ENCODE measurements around the gene TRRAP. TPM values are rescaled to one million over a fixed set of nuclear protein-coding genes. Genes with fewer than 3 reads are reported as not detected.
"Not testable (repeated sequence)": the region's sequence is repeated elsewhere in the genome, so short reads cannot be mapped to it uniquely, and the experiment has no call there.

The TRRAP gene
- total RNA-seq, 2 donors from 2014 or later = 57.9 to 78.3 TPM

- H3K4me1 Mint-ChIP-seq (ENCODE audit: low read depth in 2 of 2) = no peaks in the 10 kb centered on the region
- H3K27me3 Mint-ChIP-seq = peaks cover 0 to 3% of the 10 kb centered on the region in 2 donors
- H3K4me3 Mint-ChIP-seq = peak overlapping the region; percentile 52
- DNase-seq (ENCODE audit: low spot score) (peak; percentile 40), ATAC-seq (no peak)
- no peaks in the 10 kb centered on the region for H3K9me3 Mint-ChIP-seq
- no peaks in the 10 kb centered on the region for H3K36me3 Mint-ChIP-seq
- no peak overlapping the region for H3K27ac Mint-ChIP-seq
Observed at GRCh38 chr7:98870807-98871491, 7.4 kb upstream of the TRRAP start.

- H3K27ac Mint-ChIP-seq = no peak overlapping the region
- no peaks in the 10 kb centered on the region for H3K36me3 Mint-ChIP-seq
- H3K9me3 Mint-ChIP-seq = no peaks in the 10 kb centered on the region
- no peak overlapping the region for H3K4me3 Mint-ChIP-seq
- peaks cover 0 to 3% of the 10 kb centered on the region in 2 donors for H3K27me3 Mint-ChIP-seq
- H3K4me1 Mint-ChIP-seq (ENCODE audit: low read depth in 2 of 2) = no peaks in the 10 kb centered on the region
- ATAC-seq = no peak
- peak; percentile 38 for DNase-seq (ENCODE audit: low spot score)
Observed at GRCh38 chr7:98872328-98872924, 5.9 kb upstream of the TRRAP start.

- H3K4me1 Mint-ChIP-seq (ENCODE audit: low read depth in 2 of 2); H3K27me3 Mint-ChIP-seq; ATAC-seq; H3K36me3 Mint-ChIP-seq; H3K9me3 Mint-ChIP-seq; H3K4me3 Mint-ChIP-seq; H3K27ac Mint-ChIP-seq: not testable (repeated sequence)
- DNase-seq (ENCODE audit: low spot score) = peak; percentile 28
Observed at GRCh38 chr7:98873610-98874009, 4.7 kb upstream of the TRRAP start.

DNA sequence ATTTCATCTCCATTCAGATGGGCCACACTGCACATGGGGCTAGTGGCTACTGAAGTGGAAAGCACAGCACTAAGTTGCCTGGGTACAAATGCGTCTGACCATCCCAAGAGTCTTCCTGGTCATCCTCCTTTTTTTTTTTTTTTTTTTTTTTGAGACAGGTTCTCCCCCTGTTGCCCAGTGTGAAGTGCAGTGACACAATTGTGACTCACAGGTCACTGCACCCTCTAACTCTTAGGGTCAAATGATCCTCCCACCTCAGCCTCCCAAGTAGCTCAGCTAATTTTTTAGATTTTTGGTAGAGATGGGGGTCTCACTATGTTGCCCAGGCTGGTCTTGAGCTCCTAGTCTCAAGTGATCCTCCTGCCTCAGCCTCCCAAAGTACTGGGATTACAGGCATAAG, 3.4 kb upstream of the TRRAP start:
- no peaks in the 10 kb centered on the region for H3K9me3 Mint-ChIP-seq

GRCh38 chr7:98875501-98875900, 2.8 kb upstream of the TRRAP start:
- H3K36me3 Mint-ChIP-seq = no peaks in the 10 kb centered on the region
- peaks cover 0 to 7% of the 10 kb centered on the region in 2 donors for H3K4me1 Mint-ChIP-seq (ENCODE audit: low read depth in 2 of 2)
- peak overlapping the region in 1 of 2 donors; percentile 53 for H3K27ac Mint-ChIP-seq
- H3K4me3 Mint-ChIP-seq = no peak overlapping the region
- no peaks in the 10 kb centered on the region for H3K9me3 Mint-ChIP-seq
- ATAC-seq = no peak
- DNase-seq (ENCODE audit: low spot score) = peak; percentile 12
- H3K27me3 Mint-ChIP-seq = peaks cover 0 to 3% of the 10 kb centered on the region in 2 donors

More for the DNA sequence above, 3.4 kb upstream of the TRRAP start:
- Mint-ChIP-seq H3K27ac (peak overlapping the region in 1 of 2 donors; percentile 53), H3K4me3 (no peak overlapping the region), H3K4me1 (ENCODE audit: low read depth in 2 of 2) (peaks cover 0 to 4% of the 10 kb centered on the region in 2 donors), H3K36me3 (no peaks in the 10 kb centered on the region), H3K27me3 (peaks cover 0 to 3% of the 10 kb centered on the region in 2 donors)
- ATAC-seq (no peak), DNase-seq (ENCODE audit: low spot score) (no peak)

DNA sequence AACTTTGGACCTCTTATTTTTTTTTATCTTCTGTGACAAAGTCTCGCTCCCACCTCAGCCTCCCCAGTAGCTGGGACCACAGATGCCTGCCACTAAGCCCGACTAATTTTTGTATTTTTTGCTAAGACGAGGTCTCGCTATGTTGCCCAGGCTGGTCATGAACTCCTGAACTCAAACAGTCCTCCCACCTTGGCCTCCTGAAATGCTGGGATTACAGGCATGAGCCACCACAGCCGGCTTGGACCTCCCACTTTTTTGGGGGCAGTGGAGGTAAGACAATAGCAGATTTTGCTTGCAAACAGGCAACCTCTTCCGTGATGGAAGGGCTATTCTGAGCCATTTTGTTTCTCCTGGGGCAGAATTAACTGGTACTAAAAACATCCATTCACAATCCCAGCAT, 1.2 kb upstream of the TRRAP start:
- H3K27ac Mint-ChIP-seq = peak overlapping the region; percentile 14 to 19
- H3K27me3 Mint-ChIP-seq = no peaks in the 10 kb centered on the region
- peak overlapping the region; percentile 36 for H3K4me3 Mint-ChIP-seq
- H3K9me3 Mint-ChIP-seq = no peaks in the 10 kb centered on the region
- ATAC-seq (no peak), DNase-seq (ENCODE audit: low spot score) (no peak)
- H3K4me1 Mint-ChIP-seq (ENCODE audit: low read depth in 2 of 2) = peaks cover 0 to 9% of the 10 kb centered on the region in 2 donors
- H3K36me3 Mint-ChIP-seq = no peaks in the 10 kb centered on the region

- H3K27ac Mint-ChIP-seq = peak overlapping the region; percentile 14 to 19
- DNase-seq (ENCODE audit: low spot score) (no peak), ATAC-seq (no peak)
Observed at GRCh38 chr7:98877692-98878364, 504 bp upstream of the TRRAP start.

DNA sequence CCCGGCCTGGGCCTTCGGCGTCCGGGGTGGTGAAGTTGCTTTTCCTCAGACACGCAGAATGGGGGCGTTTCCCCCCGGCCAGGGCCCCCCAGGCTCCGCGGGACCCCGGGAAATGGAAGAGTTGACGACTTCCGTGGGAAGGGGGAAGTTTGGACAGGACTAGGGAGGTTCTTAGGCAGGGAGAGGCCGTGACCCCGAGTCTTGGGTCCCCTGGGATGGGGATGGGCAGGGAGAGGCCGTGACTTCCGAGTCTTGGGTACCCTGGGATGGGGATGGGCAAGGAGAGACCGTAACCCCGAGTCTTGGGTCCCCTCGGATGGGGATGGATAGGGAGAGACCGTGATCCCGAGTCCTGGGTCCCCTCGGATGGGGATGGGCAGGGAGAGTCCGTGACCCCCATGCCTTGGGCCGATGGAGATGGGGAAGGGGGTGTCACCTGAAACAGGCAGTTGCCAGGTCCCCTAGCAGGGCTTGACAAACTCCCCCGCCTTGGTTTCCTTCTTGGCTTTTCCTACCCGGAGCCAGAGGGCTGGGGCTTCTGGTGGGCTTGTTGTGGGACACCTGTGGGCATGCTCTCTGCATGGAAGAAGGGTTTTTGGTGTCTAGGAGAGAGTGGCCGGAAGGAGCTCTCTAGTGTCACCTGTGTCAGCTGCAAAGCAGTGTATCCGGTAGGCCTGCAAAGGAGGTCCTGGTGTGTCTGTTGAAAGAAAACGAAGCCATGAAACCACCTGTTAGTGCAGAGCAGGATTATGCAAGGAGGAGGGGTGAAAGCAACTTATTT, 1.1 kb downstream of the TRRAP start:
- Mint-ChIP-seq H3K27ac (peak overlapping the region; percentile 85 to 93), H3K4me1 (ENCODE audit: low read depth in 2 of 2) (peaks cover 0 to 9% of the 10 kb centered on the region in 2 donors), H3K9me3 (no peaks in the 10 kb centered on the region), H3K4me3 (peak overlapping the region; percentile 91), H3K27me3 (no peaks in the 10 kb centered on the region), H3K36me3 (no peaks in the 10 kb centered on the region)
- peak; percentile 73 to 81 for ATAC-seq
- DNase-seq (ENCODE audit: low spot score) = peak; percentile 74

More at GRCh38 chr7:98877692-98878364, 504 bp upstream of the TRRAP start:
- H3K36me3 Mint-ChIP-seq = no peaks in the 10 kb centered on the region
- H3K4me1 Mint-ChIP-seq (ENCODE audit: low read depth in 2 of 2) = peaks cover 0 to 9% of the 10 kb centered on the region in 2 donors
- peak overlapping the region; percentile 36 for H3K4me3 Mint-ChIP-seq
- H3K27me3 Mint-ChIP-seq = no peaks in the 10 kb centered on the region
- H3K9me3 Mint-ChIP-seq = no peaks in the 10 kb centered on the region

DNA sequence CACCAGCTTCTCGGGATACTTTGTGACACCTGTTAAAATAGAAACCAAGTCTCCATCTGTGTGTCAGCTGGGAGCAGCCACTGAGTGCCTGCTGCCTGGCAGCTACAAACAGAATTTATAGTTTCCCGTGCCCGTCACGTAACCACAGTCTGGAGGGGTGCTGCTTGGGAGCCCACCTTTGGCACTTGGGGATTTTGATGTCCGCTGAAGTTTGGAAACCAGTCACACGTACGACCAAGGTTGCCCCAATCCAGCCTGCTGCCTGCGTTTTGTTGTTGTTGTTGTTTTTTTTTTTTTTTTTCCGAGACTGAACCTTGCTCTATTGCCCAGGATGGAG, 1.6 kb downstream of the TRRAP start:
- Mint-ChIP-seq H3K4me3 (peak overlapping the region; percentile 91), H3K4me1 (ENCODE audit: low read depth in 2 of 2) (peaks cover 0 to 9% of the 10 kb centered on the region in 2 donors), H3K27me3 (no peaks in the 10 kb centered on the region), H3K27ac (peak overlapping the region; percentile 85 to 93), H3K9me3 (no peaks in the 10 kb centered on the region), H3K36me3 (no peaks in the 10 kb centered on the region)
- no peak for ATAC-seq
- DNase-seq (ENCODE audit: low spot score) = no peak

GRCh38 chr7:98880485-98880884, 2.2 kb downstream of the TRRAP start:
- no peaks in the 10 kb centered on the region for H3K9me3 Mint-ChIP-seq
- no peaks in the 10 kb centered on the region for H3K36me3 Mint-ChIP-seq
- peaks cover 0 to 9% of the 10 kb centered on the region in 2 donors for H3K4me1 Mint-ChIP-seq (ENCODE audit: low read depth in 2 of 2)
- no peaks in the 10 kb centered on the region for H3K27me3 Mint-ChIP-seq
- H3K4me3 Mint-ChIP-seq = peak overlapping the region; percentile 91
- DNase-seq (ENCODE audit: low spot score) (no peak), ATAC-seq (no peak)
- peak overlapping the region in 1 of 2 donors; percentile 93 for H3K27ac Mint-ChIP-seq

DNA sequence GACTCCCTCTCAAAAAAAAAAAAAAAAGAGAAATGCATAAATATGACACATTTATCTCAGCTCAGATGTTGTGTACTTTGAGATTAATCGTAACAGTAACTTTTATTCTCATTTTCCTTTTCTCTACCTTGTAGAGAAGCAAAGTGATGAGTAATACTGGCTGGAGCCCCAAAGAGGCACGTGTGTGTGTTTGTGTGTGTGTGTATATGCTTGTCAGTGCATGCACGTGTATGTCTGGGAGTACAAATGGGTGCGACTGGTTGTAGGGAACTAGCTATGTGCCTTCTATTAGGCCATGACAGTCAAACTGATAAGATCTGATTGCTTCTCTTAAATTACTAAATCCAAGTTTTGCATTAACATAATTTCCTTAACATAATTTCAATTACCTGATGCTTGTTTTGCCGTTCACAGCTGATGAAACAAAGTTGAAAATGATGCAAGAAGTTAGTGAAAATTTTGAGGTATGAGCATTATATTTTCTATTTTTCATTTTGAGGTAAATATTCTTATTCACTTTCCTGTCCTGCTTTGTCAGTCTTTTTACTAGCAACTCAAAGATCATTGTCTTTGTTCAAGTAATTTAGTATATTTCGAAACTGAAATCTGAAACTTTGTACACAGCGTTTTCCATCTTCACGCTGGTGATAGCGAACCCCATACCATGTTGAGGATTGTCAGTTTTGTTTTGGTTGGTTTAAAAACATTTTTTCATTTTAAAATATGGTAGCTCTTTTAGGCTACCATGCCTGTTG, 3.4 kb downstream of the TRRAP start:
- no peaks in the 10 kb centered on the region for H3K36me3 Mint-ChIP-seq
- H3K4me3 Mint-ChIP-seq = no peak overlapping the region
- DNase-seq (ENCODE audit: low spot score) = no peak
- no peaks in the 10 kb centered on the region for H3K9me3 Mint-ChIP-seq
- peaks cover 0 to 9% of the 10 kb centered on the region in 2 donors for H3K4me1 Mint-ChIP-seq (ENCODE audit: low read depth in 2 of 2)
- H3K27me3 Mint-ChIP-seq = no peaks in the 10 kb centered on the region
- H3K27ac Mint-ChIP-seq = no peak overlapping the region
- ATAC-seq = no peak

DNA sequence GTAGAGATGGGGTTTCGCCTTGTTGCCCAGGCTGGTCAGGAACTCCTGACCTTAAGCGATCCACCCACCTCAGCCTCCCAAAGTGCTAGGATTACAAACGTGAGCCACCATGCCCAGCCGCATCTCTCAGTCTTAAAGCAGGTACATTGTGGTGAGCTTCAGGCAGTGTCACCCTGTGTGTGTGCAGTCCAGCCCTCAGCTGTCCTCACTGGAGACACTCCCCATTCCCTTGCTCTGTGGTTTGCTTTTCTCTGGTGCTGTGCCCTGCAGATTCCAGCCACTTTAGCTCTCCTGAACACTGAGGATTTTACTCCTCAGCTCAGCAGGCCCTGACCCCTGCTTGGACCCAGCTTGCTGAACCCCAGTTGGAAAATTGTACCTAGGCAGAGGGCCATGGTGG, 6.1 kb downstream of the TRRAP start:
- Mint-ChIP-seq H3K9me3 (no peaks in the 10 kb centered on the region), H3K36me3 (peaks cover 11% of the 10 kb centered on the region), H3K27me3 (no peaks in the 10 kb centered on the region), H3K4me1 (ENCODE audit: low read depth in 2 of 2) (peaks cover 10 to 13% of the 10 kb centered on the region in 2 donors), H3K4me3 (no peak overlapping the region), H3K27ac (no peak overlapping the region)
- ATAC-seq (no peak), DNase-seq (ENCODE audit: low spot score) (no peak)

- Mint-ChIP-seq H3K4me3 (no peak overlapping the region), H3K4me1 (ENCODE audit: low read depth in 2 of 2) (peaks cover 4 to 10% of the 10 kb centered on the region in 2 donors), H3K27ac (no peak overlapping the region), H3K27me3 (no peaks in the 10 kb centered on the region), H3K36me3 (peaks cover 15% of the 10 kb centered on the region), H3K9me3 (no peaks in the 10 kb centered on the region)
- DNase-seq (ENCODE audit: low spot score) (no peak), ATAC-seq (no peak)
Observed at GRCh38 chr7:98887038-98887437, 8.7 kb downstream of the TRRAP start.
